ENCODE results near the gene PLK4. TPM values are rescaled to one million over a fixed set of nuclear protein-coding genes. Genes with fewer than 3 reads are reported as not detected.

PLK4 gene
- total and polyA plus RNA-seq, 2 experiments from 2014 or later, result 25.5 to 38.7 TPM

DNA sequence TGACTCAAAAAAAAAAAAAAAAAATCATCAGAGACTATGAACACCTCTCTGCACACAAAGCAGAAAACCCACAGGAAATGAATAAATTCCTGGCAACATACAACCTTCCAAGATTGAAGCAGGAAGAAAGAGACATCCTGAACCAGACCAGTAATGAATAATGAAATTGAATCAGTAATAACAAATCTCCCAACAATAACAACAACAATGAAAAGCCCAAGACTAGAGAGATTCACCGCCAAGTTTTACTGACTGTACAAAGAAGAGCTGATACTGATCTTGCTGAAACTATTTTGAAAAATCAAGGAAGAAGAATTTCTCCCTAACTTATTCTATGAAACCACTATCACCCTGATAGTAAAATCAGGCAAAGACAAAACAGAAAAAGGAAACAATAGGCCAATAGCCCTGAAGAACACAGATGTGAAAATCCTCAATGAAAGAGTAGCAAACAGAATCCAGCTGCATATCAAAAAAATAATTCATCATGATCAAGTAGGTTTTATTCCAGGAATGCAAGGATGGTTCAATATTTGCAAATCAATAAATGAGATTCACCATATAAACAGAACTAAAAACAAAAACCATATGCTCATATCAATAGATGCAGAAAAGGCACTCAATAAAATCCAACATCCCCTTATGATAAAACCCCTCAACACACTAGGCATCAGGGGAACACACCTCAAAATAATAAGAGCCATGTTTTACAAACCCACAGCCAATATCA is 31.0 kb upstream of the PLK4 start (continued):
- TF ChIP-seq, protein P1, sequence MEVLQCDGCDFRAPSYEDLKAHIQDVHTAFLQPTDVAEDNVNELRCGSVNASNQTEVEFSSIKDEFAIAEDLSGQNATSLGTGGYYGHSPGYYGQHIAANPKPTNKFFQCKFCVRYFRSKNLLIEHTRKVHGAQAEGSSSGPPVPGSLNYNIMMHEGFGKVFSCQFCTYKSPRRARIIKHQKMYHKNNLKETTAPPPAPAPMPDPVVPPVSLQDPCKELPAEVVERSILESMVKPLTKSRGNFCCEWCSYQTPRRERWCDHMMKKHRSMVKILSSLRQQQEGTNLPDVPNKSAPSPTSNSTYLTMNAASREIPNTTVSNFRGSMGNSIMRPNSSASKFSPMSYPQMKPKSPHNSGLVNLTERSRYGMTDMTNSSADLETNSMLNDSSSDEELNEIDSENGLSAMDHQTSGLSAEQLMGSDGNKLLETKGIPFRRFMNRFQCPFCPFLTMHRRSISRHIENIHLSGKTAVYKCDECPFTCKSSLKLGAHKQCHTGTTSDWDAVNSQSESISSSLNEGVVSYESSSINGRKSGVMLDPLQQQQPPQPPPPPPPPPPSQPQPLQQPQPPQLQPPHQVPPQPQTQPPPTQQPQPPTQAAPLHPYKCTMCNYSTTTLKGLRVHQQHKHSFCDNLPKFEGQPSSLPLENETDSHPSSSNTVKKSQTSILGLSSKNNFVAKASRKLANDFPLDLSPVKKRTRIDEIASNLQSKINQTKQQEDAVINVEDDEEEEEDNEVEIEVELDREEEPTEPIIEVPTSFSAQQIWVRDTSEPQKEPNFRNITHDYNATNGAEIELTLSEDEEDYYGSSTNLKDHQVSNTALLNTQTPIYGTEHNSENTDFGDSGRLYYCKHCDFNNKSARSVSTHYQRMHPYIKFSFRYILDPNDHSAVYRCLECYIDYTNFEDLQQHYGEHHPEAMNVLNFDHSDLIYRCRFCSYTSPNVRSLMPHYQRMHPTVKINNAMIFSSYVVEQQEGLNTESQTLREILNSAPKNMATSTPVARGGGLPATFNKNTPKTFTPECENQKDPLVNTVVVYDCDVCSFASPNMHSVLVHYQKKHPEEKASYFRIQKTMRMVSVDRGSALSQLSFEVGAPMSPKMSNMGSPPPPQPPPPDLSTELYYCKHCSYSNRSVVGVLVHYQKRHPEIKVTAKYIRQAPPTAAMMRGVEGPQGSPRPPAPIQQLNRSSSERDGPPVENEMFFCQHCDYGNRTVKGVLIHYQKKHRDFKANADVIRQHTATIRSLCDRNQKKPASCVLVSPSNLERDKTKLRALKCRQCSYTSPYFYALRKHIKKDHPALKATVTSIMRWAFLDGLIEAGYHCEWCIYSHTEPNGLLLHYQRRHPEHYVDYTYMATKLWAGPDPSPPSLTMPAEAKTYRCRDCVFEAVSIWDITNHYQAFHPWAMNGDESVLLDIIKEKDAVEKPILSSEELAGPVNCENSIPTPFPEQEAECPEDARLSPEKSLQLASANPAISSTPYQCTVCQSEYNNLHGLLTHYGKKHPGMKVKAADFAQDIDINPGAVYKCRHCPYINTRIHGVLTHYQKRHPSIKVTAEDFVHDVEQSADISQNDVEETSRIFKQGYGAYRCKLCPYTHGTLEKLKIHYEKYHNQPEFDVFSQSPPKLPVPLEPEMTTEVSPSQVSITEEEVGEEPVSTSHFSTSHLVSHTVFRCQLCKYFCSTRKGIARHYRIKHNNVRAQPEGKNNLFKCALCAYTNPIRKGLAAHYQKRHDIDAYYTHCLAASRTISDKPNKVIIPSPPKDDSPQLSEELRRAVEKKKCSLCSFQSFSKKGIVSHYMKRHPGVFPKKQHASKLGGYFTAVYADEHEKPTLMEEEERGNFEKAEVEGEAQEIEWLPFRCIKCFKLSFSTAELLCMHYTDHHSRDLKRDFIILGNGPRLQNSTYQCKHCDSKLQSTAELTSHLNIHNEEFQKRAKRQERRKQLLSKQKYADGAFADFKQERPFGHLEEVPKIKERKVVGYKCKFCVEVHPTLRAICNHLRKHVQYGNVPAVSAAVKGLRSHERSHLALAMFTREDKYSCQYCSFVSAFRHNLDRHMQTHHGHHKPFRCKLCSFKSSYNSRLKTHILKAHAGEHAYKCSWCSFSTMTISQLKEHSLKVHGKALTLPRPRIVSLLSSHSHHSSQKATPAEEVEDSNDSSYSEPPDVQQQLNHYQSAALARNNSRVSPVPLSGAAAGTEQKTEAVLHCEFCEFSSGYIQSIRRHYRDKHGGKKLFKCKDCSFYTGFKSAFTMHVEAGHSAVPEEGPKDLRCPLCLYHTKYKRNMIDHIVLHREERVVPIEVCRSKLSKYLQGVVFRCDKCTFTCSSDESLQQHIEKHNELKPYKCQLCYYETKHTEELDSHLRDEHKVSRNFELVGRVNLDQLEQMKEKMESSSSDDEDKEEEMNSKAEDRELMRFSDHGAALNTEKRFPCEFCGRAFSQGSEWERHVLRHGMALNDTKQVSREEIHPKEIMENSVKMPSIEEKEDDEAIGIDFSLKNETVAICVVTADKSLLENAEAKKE (CRISPR knock-in tag; IDR thresholded peaks at IDR 0.05), result no peak
- TF ChIP-seq ZNF114 (CRISPR knock-in tag; IDR thresholded peaks at IDR 0.05) (no peak), JUNB (IDR thresholded peaks at IDR 0.05; ENCODE audit: unreplicated experiment) (no peak), NANOG (IDR thresholded peaks at IDR 0.05; ENCODE audit: borderline replicate concordance) (no peak), CREB1 (CRISPR knock-in tag; IDR thresholded peaks at IDR 0.05; ENCODE audit: low read depth) (no peak), EZH2phosphoT487 (IDR thresholded peaks at IDR 0.05; ENCODE audit: unreplicated experiment) (no peak)

DNA sequence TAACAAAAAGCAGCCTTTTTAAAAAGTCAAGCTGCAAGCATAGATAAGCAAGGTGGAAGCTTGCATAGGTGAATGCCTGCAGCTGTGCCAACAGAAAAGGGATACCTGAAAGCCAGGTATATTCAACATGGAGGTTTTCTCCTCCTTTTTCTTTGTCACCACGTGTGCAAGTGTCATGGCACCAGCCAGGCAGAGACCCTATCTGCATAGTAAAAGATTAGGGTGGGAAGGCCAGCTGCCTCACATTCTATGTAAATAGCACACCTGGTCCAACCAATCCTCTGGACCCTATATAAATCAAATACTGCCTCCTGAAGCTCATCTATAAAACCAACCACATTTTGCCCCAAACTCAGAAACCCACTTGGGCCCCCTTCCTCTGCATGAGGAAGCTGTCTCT is 28.0 kb upstream of the PLK4 start:
- Mint-ChIP-seq H3K4me1 (peaks cover 23% of the 10 kb centered on the region), H3K9me3 (peaks cover 30% of the 10 kb centered on the region), H3K36me3 (ENCODE audit: low read depth) (peaks cover 41% of the 10 kb centered on the region), H3K27ac (peak overlapping the region; percentile 78; the same call in 1 of the 2 replicates), H3K27me3 (ENCODE audit: insufficient read depth, low read depth, poor library complexity) (no peaks in the 10 kb centered on the region), H3K4me3 (no peak overlapping the region)
- H3K4me2 ChIP-seq, result no peak overlapping the region
- H3K4me1 ChIP-seq (ENCODE audit: insufficient read depth), result peaks cover 12% of the 10 kb centered on the region
- peaks cover 14% of the 10 kb centered on the region for H3K79me2 ChIP-seq (replicated peaks; ENCODE audit: insufficient read depth)
- H3K27me3 ChIP-seq (ENCODE audit: insufficient read depth), result no peaks in the 10 kb centered on the region
- ATAC-seq (peak; percentile 86), DNase-seq (ENCODE audit: low spot score) (peak; percentile 77)
- H2AFZ ChIP-seq, result no peak overlapping the region
- no peaks in the 10 kb centered on the region for H4K20me1 ChIP-seq (replicated peaks; ENCODE audit: insufficient read depth)
- H3K36me3 ChIP-seq (ENCODE audit: insufficient read depth), result no peaks in the 10 kb centered on the region
- H3K4me3 ChIP-seq, result no peak overlapping the region
- H3F3A ChIP-seq (replicated peaks; ENCODE audit: low read depth), result no peaks in the 10 kb centered on the region
- H3K9me2 ChIP-seq (ENCODE audit: insufficient read depth), result no peaks in the 10 kb centered on the region
- H3K27ac ChIP-seq (ENCODE audit: low read depth), result peak overlapping the region; percentile 55; the same call in 1 of the 2 replicates
- TF ChIP-seq ZNF114 (CRISPR knock-in tag; IDR thresholded peaks at IDR 0.05) (no peak), POLR2AphosphoS5 (IDR thresholded peaks at IDR 0.05; ENCODE audit: low read depth) (no peak), EZH2phosphoT487 (IDR thresholded peaks at IDR 0.05; ENCODE audit: unreplicated experiment) (no peak), JUNB (IDR thresholded peaks at IDR 0.05; ENCODE audit: unreplicated experiment) (no peak), CREB1 (CRISPR knock-in tag; IDR thresholded peaks at IDR 0.05; ENCODE audit: low read depth) (no peak), NANOG (IDR thresholded peaks at IDR 0.05; ENCODE audit: borderline replicate concordance) (no peak)
- TF ChIP-seq, protein P2, sequence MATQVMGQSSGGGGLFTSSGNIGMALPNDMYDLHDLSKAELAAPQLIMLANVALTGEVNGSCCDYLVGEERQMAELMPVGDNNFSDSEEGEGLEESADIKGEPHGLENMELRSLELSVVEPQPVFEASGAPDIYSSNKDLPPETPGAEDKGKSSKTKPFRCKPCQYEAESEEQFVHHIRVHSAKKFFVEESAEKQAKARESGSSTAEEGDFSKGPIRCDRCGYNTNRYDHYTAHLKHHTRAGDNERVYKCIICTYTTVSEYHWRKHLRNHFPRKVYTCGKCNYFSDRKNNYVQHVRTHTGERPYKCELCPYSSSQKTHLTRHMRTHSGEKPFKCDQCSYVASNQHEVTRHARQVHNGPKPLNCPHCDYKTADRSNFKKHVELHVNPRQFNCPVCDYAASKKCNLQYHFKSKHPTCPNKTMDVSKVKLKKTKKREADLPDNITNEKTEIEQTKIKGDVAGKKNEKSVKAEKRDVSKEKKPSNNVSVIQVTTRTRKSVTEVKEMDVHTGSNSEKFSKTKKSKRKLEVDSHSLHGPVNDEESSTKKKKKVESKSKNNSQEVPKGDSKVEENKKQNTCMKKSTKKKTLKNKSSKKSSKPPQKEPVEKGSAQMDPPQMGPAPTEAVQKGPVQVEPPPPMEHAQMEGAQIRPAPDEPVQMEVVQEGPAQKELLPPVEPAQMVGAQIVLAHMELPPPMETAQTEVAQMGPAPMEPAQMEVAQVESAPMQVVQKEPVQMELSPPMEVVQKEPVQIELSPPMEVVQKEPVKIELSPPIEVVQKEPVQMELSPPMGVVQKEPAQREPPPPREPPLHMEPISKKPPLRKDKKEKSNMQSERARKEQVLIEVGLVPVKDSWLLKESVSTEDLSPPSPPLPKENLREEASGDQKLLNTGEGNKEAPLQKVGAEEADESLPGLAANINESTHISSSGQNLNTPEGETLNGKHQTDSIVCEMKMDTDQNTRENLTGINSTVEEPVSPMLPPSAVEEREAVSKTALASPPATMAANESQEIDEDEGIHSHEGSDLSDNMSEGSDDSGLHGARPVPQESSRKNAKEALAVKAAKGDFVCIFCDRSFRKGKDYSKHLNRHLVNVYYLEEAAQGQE (IDR thresholded peaks at IDR 0.05; ENCODE audit: unreplicated experiment), result no peak
- TF ChIP-seq, protein P3, sequence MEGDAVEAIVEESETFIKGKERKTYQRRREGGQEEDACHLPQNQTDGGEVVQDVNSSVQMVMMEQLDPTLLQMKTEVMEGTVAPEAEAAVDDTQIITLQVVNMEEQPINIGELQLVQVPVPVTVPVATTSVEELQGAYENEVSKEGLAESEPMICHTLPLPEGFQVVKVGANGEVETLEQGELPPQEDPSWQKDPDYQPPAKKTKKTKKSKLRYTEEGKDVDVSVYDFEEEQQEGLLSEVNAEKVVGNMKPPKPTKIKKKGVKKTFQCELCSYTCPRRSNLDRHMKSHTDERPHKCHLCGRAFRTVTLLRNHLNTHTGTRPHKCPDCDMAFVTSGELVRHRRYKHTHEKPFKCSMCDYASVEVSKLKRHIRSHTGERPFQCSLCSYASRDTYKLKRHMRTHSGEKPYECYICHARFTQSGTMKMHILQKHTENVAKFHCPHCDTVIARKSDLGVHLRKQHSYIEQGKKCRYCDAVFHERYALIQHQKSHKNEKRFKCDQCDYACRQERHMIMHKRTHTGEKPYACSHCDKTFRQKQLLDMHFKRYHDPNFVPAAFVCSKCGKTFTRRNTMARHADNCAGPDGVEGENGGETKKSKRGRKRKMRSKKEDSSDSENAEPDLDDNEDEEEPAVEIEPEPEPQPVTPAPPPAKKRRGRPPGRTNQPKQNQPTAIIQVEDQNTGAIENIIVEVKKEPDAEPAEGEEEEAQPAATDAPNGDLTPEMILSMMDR (conservative IDR thresholded peaks at IDR 0.05; ENCODE audit: low read depth in 2 of 2), result no peak

All from GM23338 (cell line).